Suprapubic skin (tissue), 4 donors: ENCODE measurements around the gene OSMR.

ENCODE experiments used
- CTCF ChIP-seq, 2 donors: fragments of 200-600 bp in 1 of 2; fragments of 450-650 bp in 1 of 2; sonication (generic) in 1 of 2; IDR thresholded peaks; one replicate each; pipeline ENCODE4 v1.5.1; 2016 to 2019; ENCODE audit warnings: antibody characterized with exemption in 2 of 2, mild to moderate bottlenecking in 1 of 2, moderate library complexity in 1 of 2
- EP300 ChIP-seq: sonication (generic); formaldehyde crosslinking; IDR thresholded peaks from one replicate; pipeline ENCODE4 v1.6.1; 2017; ENCODE audit warnings: antibody characterized with exemption
- POLR2AphosphoS5 ChIP-seq, 3 donors: sonication (generic); formaldehyde crosslinking; IDR thresholded peaks; one replicate each; pipeline ENCODE4 v1.6.1; 2017; ENCODE audit warnings: antibody characterized with exemption in 3 of 3

GRCh38 chr5:38879078-38879460 lies 33.3 kb downstream of the OSMR start:
- TF ChIP-seq CTCF (IDR thresholded peaks at IDR 0.05) = no peak
- no peak for TF ChIP-seq EP300
- no peak for TF ChIP-seq POLR2AphosphoS5 (IDR thresholded peaks at IDR 0.05)
